Prostate gland (tissue), 2 donors: ENCODE results near the gene DRP2. TPM values are rescaled to one million over a fixed set of nuclear protein-coding genes. Genes with fewer than 3 reads are reported as not detected.
"Not testable (repeated sequence)": the region's sequence is repeated elsewhere in the genome, so short reads cannot be mapped to it uniquely, and the experiment has no call there.

Experiments
- DNase-seq: peaks from one replicate; pipeline ENCODE4 v3.0.0-alpha.2; 2019; ENCODE audit warnings: low spot score
- H3K27ac ChIP-seq, 2 donors: fragments of 200-600 bp; sonication (generic); 2 replicates each; pipeline ENCODE4 v1.5.1; 2017 to 2019
- H3K27me3 ChIP-seq: fragments of 200-600 bp; sonication (generic); replicated peaks from 2 replicates; pipeline ENCODE4 v1.5.1; 2019; ENCODE audit not compliant: insufficient read depth
- H3K36me3 ChIP-seq, 2 donors: fragments of 200-600 bp; sonication (generic); 1 replicate in 1 of 2; 2 replicates in 1 of 2; pipeline versions ENCODE4 v1.5.1 to v1.8.1; 2017 to 2019
- H3K4me1 ChIP-seq: fragments of 200-600 bp; sonication (generic); replicated peaks from 2 replicates; pipeline ENCODE4 v1.5.1; 2019
- H3K4me3 ChIP-seq, 2 donors: fragments of 200-600 bp; sonication (generic); 2 replicates each; pipeline ENCODE4 v1.5.1; 2017 to 2019
- H3K9me3 ChIP-seq: fragments of 200-600 bp; sonication (generic); 2 replicates; pipeline ENCODE4 v1.5.1; 2017
- POLR2A ChIP-seq: fragments of 450-650 bp; IDR thresholded peaks from one replicate; pipeline ENCODE4 v1.6.1; 2016; ENCODE audit warnings: antibody characterized with exemption, mild to moderate bottlenecking
- POLR2AphosphoS5 ChIP-seq: sonication (generic); formaldehyde crosslinking; IDR thresholded peaks from one replicate; pipeline ENCODE4 v1.6.1; 2017; ENCODE audit warnings: antibody characterized with exemption
- WGBS: methylation state at CpG from one replicate; pipeline ENCODE4 v1.1.5; 2018; 5-methylcytosine and 5-hydroxymethylcytosine counted together
- intact Hi-C: fragments of 100-400 bp; cut with DNase I; formaldehyde crosslinking; loops from one replicate; pipeline ENCODE4 v1.14.2; 2022
- small RNA-seq, 2 donors: library from RNA; depleted of rRNA; stranded (forward); fragments of <200 nt; gene quantifications; one replicate each; pipeline ENCODE3, GENCODE V24; 2016
- total RNA-seq, 2 donors: library from RNA; depleted of rRNA; stranded (reverse); fragments of >200 nt; gene quantifications; one replicate each; pipeline ENCODE4 v1.1.0, GENCODE V29; 2016
- TF ChIP-seq, protein P1 (sequence below), 4 experiments: fragments of 200-600 bp in 2 of 4; fragments of 450-650 bp in 2 of 4; sonication (generic) in 2 of 4; IDR thresholded peaks; 1 replicate in 3 of 4; 2 replicates in 1 of 4; pipeline ENCODE4 v1.5.1; 2016 to 2019; ENCODE audit warnings: antibody characterized with exemption in 4 of 4, mild to moderate bottlenecking in 2 of 4, moderate library complexity in 2 of 4

DRP2 gene
- total RNA-seq, 2 donors from 2014 or later, result 0.68 to 1.9 TPM

GRCh38 chrX:101276238-101276637, 56.7 kb downstream of the DRP2 start:
- Histone ChIP-seq H3K27ac (no peak overlapping the region), H3K4me3 (no peak overlapping the region), H3K36me3 (no peaks in the 10 kb centered on the region), H3K27me3 (no peaks in the 10 kb centered on the region), H3K9me3 (no peaks in the 10 kb centered on the region), H3K4me1 (no peaks in the 10 kb centered on the region)
- intact Hi-C loops, result no loop called here
- DNase-seq, result no peak
- TF ChIP-seq POLR2AphosphoS5, result no peak
- TF ChIP-seq POLR2A, result no peak
- TF ChIP-seq, protein P1, sequence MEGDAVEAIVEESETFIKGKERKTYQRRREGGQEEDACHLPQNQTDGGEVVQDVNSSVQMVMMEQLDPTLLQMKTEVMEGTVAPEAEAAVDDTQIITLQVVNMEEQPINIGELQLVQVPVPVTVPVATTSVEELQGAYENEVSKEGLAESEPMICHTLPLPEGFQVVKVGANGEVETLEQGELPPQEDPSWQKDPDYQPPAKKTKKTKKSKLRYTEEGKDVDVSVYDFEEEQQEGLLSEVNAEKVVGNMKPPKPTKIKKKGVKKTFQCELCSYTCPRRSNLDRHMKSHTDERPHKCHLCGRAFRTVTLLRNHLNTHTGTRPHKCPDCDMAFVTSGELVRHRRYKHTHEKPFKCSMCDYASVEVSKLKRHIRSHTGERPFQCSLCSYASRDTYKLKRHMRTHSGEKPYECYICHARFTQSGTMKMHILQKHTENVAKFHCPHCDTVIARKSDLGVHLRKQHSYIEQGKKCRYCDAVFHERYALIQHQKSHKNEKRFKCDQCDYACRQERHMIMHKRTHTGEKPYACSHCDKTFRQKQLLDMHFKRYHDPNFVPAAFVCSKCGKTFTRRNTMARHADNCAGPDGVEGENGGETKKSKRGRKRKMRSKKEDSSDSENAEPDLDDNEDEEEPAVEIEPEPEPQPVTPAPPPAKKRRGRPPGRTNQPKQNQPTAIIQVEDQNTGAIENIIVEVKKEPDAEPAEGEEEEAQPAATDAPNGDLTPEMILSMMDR (IDR thresholded peaks at IDR 0.05), result no peak
- 98% methylated on average over 2 of the region's 2 CpGs for WGBS

GRCh38 chrX:101287402-101287801, 67.8 kb downstream of the DRP2 start:
- no peaks in the 10 kb centered on the region for H3K4me1 ChIP-seq
- 12% methylated on average over 2 of the region's 2 CpGs for WGBS
- intact Hi-C loops, result no loop called here

DNA sequence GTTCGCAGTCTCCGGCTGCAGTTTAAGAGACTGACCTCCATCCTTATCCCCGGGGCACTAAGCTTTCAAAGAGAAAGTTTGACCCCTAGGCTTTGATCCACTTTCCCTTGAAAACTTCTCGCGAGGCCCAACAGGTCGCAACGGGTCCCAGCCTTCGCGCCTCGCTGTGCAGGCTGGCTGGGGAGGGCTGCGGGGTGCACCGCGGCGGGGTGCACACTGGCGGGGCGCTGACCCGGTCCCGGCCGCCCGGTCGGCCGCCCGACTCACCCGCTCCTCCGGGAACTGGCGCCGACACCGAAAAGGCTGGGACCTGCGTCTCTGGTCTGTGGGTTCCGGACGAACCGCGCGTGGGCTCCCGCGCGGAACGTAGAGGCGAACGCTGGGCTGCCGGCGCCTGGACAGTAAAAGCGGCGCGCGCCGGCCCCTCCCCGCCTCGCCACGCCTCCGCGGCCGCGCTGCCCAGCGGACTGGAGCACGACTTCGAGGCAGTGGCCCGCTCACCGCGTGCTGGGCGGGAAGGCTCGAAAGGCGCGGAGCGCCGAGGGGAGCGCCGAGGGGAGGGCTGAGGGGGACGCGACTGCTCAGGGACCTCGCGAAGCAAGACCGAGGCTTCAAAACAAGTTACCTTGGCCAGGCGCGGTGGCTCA, 71.5 kb downstream of the DRP2 start, which contains the start of gene TAF7L:
TSS of gene TAF7L (minus strand) at position 378 of the 647 bp plus-strand sequence. CDS start 3,791 bp downstream, outside the sequence.
- Histone ChIP-seq H3K9me3 (no peaks in the 10 kb centered on the region), H3K4me3 (no peak within 1 kb of the TSS), H3K27me3 (no peaks in the 10 kb centered on the region), H3K4me1 (no peaks in the 10 kb centered on the region), H3K27ac (no peak within 1 kb of the TSS), H3K36me3 (no peaks in the 10 kb centered on the region)
- intact Hi-C loops, result no loop called here
- TF ChIP-seq, protein P1 (IDR thresholded peaks at IDR 0.05), result no peak
- TF ChIP-seq POLR2AphosphoS5 (no peak), POLR2A (no peak)
- DNase-seq, result no peak
- WGBS, result 8% methylated on average over 22 of the region's 75 CpGs

More at GRCh38 chrX:101287402-101287801, 67.8 kb downstream of the DRP2 start:
- no peaks in the 10 kb centered on the region for H3K36me3 ChIP-seq
- no peak overlapping the region for H3K27ac ChIP-seq
- no peaks in the 10 kb centered on the region for H3K9me3 ChIP-seq
- TF ChIP-seq, protein P1 (IDR thresholded peaks at IDR 0.05), result peak in 3 of 4 experiments; percentile 17 to 45 (median 40)
- TF ChIP-seq POLR2A (no peak), POLR2AphosphoS5 (no peak)
- H3K4me3 ChIP-seq, result no peak overlapping the region
- no peak for DNase-seq
- H3K27me3 ChIP-seq, result no peaks in the 10 kb centered on the region

GRCh38 chrX:101295603-101296002, 76.0 kb downstream of the DRP2 start:
- 96% methylated on average over 3 of the region's 3 CpGs for WGBS
- H3K27ac ChIP-seq, H3K27me3 ChIP-seq, H3K4me3 ChIP-seq, intact Hi-C loops, H3K36me3 ChIP-seq, DNase-seq, H3K9me3 ChIP-seq, H3K4me1 ChIP-seq: not testable (repeated sequence)

GRCh38 chrX:101303790-101304189, 84.2 kb downstream of the DRP2 start:
- WGBS, result 100% methylated on average over 1 of the region's 1 CpG
- H3K27ac ChIP-seq, result no peak overlapping the region

More at GRCh38 chrX:101303790-101304189, 84.2 kb downstream of the DRP2 start:
- intact Hi-C loops, result no loop called here
- Histone ChIP-seq H3K9me3 (no peaks in the 10 kb centered on the region), H3K27me3 (no peaks in the 10 kb centered on the region), H3K4me1 (no peaks in the 10 kb centered on the region), H3K4me3 (no peak overlapping the region), H3K36me3 (no peaks in the 10 kb centered on the region)
- no peak for TF ChIP-seq POLR2AphosphoS5
- no peak for DNase-seq

Small RNAs within 50 kb of the gene (small RNA-seq; reads per million reads assigned to genes)
- 0 reads per million in 2 donors for gene Z70280.1

Other genes with a start within 250 kb of the DRP2 start
- 10 to 100 TPM; 14.0 to 29.5 TPM for gene TRMT2B, start 167.7 kb upstream of the DRP2 start, total RNA-seq
- gene TMEM35A, start 140.9 kb upstream of the DRP2 start, total RNA-seq, result 1 to 10 TPM; 3.6 to 7.8 TPM
- 1 to 10 TPM; 1.0 to 1.9 TPM for gene CENPI, start 121.6 kb upstream of the DRP2 start, total RNA-seq
- gene TAF7L, start 71.5 kb downstream of the DRP2 start, total RNA-seq, result 10 to 100 TPM in 1 of 2 donors, not detected in 1; 54.6 TPM
- 1 to 10 TPM; 4.0 to 4.9 TPM for gene TIMM8A, start 129.0 kb downstream of the DRP2 start, total RNA-seq
- gene BTK, start 166.4 kb downstream of the DRP2 start, total RNA-seq, result 1 to 10 TPM; 1.3 to 2.4 TPM
- 1,000 to 10,000 TPM in 1 of 2 donors, 100 to 1,000 TPM in 1; 863 to 2,403 TPM for gene RPL36A, start 171.2 kb downstream of the DRP2 start, total RNA-seq
- 10 to 100 TPM; 12.6 to 16.4 TPM for gene GLA, start 188.1 kb downstream of the DRP2 start, total RNA-seq
- gene HNRNPH2, start 188.4 kb downstream of the DRP2 start, total RNA-seq, result 10 to 100 TPM; 43.7 to 56.3 TPM